ENCODE measurements around the gene APP. TPM values are rescaled to one million over a fixed set of nuclear protein-coding genes. Genes with fewer than 3 reads are reported as not detected.

APP gene
- total RNA-seq, 1 donor from 2014 or later, result 1,137 TPM

GRCh38 chr21:25997788-25998611, 172.6 kb downstream of the APP start:
- H3K27me3 Mint-ChIP-seq (ENCODE audit: unreplicated experiment), result peaks cover 3% of the 10 kb centered on the region
- peak; percentile 26 for DNase-seq (ENCODE audit: low spot score)
- peak overlapping the region; percentile 88 for H3K27ac Mint-ChIP-seq (ENCODE audit: unreplicated experiment)
- no peak for TF ChIP-seq CTCF (IDR thresholded peaks at IDR 0.05; ENCODE audit: unreplicated experiment)
- H3K36me3 Mint-ChIP-seq (ENCODE audit: low read depth, unreplicated experiment), result peaks cover 46% of the 10 kb centered on the region
- peaks cover 34% of the 10 kb centered on the region for H3K4me1 Mint-ChIP-seq (ENCODE audit: unreplicated experiment)
- peak overlapping the region; percentile 33 for H3K4me3 Mint-ChIP-seq (ENCODE audit: unreplicated experiment)
- H3K9me3 Mint-ChIP-seq (ENCODE audit: unreplicated experiment), result no peaks in the 10 kb centered on the region

GRCh38 chr21:25995278-25995677, 175.3 kb downstream of the APP start:
- TF ChIP-seq CTCF (IDR thresholded peaks at IDR 0.05; ENCODE audit: unreplicated experiment), result no peak
- DNase-seq (ENCODE audit: low spot score), result no peak
- Mint-ChIP-seq H3K27ac (ENCODE audit: unreplicated experiment) (no peak overlapping the region), H3K36me3 (ENCODE audit: low read depth, unreplicated experiment) (peaks cover 48% of the 10 kb centered on the region), H3K4me3 (ENCODE audit: unreplicated experiment) (no peak overlapping the region), H3K27me3 (ENCODE audit: unreplicated experiment) (peaks cover 7% of the 10 kb centered on the region), H3K4me1 (ENCODE audit: unreplicated experiment) (peaks cover 27% of the 10 kb centered on the region), H3K9me3 (ENCODE audit: unreplicated experiment) (no peaks in the 10 kb centered on the region)

DNA sequence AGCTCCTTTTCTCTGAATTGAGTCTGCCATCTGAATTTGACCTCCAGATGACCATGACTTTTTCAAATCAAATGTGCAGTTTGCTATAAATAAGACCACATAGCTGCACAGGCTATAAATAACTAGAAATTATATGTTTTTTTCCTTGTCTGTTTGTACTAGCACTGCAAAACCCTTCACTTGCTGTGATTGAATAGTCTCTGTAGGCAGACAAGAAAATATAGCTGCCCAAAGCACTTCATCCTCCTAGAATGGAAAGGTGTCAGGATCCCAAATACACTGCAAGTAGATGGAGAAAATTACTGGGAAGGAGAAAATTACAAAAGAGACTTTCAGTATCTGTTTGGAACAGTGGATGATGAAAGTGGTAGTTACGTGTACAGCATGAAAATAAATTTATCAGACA, 175.8 kb downstream of the APP start:
- H3K27ac Mint-ChIP-seq (ENCODE audit: unreplicated experiment), result no peak overlapping the region
- no peak for TF ChIP-seq CTCF (IDR thresholded peaks at IDR 0.05; ENCODE audit: unreplicated experiment)
- no peak overlapping the region for H3K4me3 Mint-ChIP-seq (ENCODE audit: unreplicated experiment)
- peaks cover 43% of the 10 kb centered on the region for H3K36me3 Mint-ChIP-seq (ENCODE audit: low read depth, unreplicated experiment)
- H3K4me1 Mint-ChIP-seq (ENCODE audit: unreplicated experiment), result peaks cover 24% of the 10 kb centered on the region
- no peak for DNase-seq (ENCODE audit: low spot score)
- peaks cover 7% of the 10 kb centered on the region for H3K27me3 Mint-ChIP-seq (ENCODE audit: unreplicated experiment)
- H3K9me3 Mint-ChIP-seq (ENCODE audit: unreplicated experiment), result no peaks in the 10 kb centered on the region

GRCh38 chr21:25988738-25989137, 181.8 kb downstream of the APP start:
- H3K27me3 Mint-ChIP-seq (ENCODE audit: unreplicated experiment), result peaks cover 17% of the 10 kb centered on the region
- no peak for DNase-seq (ENCODE audit: low spot score)
- TF ChIP-seq CTCF (IDR thresholded peaks at IDR 0.05; ENCODE audit: unreplicated experiment), result no peak
- H3K9me3 Mint-ChIP-seq (ENCODE audit: unreplicated experiment), result peaks cover 5% of the 10 kb centered on the region
- H3K4me3 Mint-ChIP-seq (ENCODE audit: unreplicated experiment), result peak overlapping the region; percentile 22
- H3K4me1 Mint-ChIP-seq (ENCODE audit: unreplicated experiment), result peaks cover 41% of the 10 kb centered on the region
- peaks cover 46% of the 10 kb centered on the region for H3K36me3 Mint-ChIP-seq (ENCODE audit: low read depth, unreplicated experiment)
- H3K27ac Mint-ChIP-seq (ENCODE audit: unreplicated experiment), result peak overlapping the region; percentile 25

DNA sequence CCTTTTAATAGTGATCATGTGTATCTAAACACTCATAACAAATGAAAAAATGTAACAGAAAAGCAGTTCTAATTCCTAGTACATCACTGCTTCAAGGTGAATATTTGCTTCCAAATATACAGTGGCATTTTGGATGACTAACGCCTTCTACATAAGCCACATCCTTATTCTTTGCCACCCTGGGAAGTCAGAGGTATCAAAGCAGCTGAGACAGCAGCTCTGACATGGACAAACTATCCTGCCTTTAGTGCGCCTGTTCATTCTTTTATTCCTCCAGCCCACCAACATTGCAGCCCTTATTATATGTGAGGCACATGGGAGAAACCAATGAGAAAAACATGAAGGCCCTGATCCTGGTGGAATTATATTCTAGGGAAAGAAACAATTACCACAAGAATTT, 183.0 kb downstream of the APP start:
- H3K4me1 Mint-ChIP-seq (ENCODE audit: unreplicated experiment), result peaks cover 50% of the 10 kb centered on the region
- peaks cover 5% of the 10 kb centered on the region for H3K9me3 Mint-ChIP-seq (ENCODE audit: unreplicated experiment)
- H3K27ac Mint-ChIP-seq (ENCODE audit: unreplicated experiment), result peak overlapping the region; percentile 91
- H3K27me3 Mint-ChIP-seq (ENCODE audit: unreplicated experiment), result peaks cover 15% of the 10 kb centered on the region
- peaks cover 40% of the 10 kb centered on the region for H3K36me3 Mint-ChIP-seq (ENCODE audit: low read depth, unreplicated experiment)
- H3K4me3 Mint-ChIP-seq (ENCODE audit: unreplicated experiment), result peak overlapping the region; percentile 84
- DNase-seq (ENCODE audit: low spot score), result no peak
- no peak for TF ChIP-seq CTCF (IDR thresholded peaks at IDR 0.05; ENCODE audit: unreplicated experiment)
